Measurements from ENCODE around the gene SLX4IP.

- no peak for TF ChIP-seq CTCF (IDR thresholded peaks at IDR 0.05)
- no peak for TF ChIP-seq POLR2AphosphoS5 (IDR thresholded peaks at IDR 0.05)
Measured at GRCh38 chr20:10663756-10664155, 228.7 kb downstream of the SLX4IP start.

Measured in prostate gland (tissue), 2 donors.